ENCODE measurements around the gene ARID1A.
A peak's percentile ranks its signal among the peaks of the same experiment; 100 is the strongest.

ARID1A gene

DNA sequence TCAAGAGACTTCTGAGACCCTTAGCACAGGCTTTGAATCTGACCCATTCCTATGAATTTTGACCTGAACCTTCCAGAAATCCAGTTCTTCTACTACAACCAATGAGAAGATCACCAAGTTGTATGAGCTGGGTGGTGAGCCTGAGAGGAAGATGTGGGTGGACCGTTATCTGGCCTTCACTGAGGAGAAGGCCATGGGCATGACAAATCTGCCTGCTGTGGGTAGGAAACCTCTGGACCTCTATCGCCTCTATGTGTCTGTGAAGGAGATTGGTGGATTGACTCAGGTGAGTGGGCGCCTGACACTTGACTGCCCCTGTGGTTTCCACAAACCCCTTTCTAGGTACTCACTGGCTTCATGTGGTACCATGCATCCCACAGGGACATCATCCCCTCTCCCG, 71.9 kb downstream of the ARID1A start:
- DNase-seq, result no peak

DNA sequence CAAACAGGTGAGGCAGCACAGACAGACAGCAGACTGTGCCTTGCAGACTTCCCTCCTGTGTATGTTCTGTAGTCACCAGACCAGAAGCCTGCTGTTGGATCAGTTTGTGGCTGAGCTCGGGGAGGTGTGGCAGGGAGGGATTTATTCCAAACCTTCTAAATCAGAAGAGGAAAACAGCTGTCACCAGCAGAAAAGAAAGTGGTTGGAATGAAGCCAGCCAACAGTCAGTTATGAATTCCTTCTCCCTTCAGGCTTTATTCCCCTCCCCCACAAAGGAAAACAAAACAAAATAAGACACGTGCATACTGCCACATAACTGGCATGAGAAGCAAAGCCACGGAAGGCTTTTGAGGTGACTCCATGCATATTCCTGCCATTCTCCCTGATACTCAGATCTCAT, 72.9 kb downstream of the ARID1A start:
- no peak for DNase-seq

DNA sequence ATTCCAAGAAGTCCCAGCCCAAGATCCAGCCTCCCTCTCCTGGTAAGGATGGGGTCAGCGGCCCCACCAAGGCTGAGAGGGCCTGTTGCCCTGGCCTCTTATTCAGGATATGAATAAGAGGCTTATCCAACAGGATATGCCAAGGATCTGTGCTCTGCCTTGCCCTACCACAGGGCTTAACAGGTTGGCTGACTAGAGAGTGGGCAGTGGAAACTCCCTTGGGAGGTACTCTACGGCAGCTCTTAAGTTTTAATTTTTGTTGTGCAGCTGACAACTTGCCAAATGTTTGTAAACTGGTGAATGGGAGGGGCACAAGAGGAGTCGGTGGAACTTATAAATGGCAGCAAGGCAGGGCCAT, 75.4 kb downstream of the ARID1A start:
- DNase-seq, result no peak

DNA sequence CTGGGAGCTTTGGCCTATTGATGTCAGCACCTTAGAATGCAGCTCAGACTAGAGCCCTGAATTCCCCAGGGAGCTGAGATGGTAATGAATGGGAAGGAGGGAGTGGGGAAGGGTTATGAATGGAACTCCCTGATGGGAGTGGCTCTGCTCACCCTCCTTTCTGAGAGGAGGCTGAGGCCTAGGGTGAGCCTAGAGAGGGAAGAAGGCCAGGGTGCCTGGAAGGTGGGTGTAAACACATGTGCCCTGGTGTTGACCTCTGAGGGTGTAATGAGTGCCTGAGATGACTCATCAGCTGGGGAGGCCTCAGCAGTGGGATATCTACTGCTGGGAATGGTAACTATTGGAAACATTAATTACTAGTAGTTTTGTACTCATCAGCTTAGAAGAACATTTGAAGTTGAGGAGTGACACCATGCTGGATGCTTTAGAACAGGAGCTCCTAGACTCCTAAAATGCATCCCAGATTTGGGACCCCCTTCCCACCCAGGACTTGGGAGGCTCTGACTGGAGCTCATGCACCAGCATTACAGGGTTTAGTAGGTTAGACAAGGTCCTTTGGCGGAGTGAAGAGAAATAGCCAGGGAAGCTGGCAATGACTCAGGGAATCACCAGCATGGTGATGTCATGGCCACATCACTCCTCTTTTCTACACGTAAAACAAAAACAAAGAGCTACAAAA, 76.0 kb downstream of the ARID1A start:
- peak in 1 of 2 donors; percentile 12 for DNase-seq

DNA sequence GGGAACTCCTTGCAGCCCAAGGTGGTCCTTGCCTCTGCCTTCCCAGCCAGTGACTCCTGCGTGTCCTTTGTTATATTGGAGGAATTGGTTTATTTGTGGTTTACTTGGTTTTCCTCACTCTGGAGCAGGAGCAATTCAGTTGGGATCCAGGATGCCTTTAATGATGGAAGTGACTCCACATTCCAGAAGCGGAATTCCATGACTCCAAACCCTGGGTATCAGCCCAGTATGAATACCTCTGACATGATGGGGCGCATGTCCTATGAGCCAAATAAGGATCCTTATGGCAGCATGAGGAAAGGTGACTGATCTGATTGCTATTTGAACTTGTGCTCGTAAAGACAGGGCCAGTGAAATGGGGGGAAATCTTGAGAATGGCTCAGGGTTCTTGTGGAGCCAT, 76.9 kb downstream of the ARID1A start:
- no peak for DNase-seq

DNA sequence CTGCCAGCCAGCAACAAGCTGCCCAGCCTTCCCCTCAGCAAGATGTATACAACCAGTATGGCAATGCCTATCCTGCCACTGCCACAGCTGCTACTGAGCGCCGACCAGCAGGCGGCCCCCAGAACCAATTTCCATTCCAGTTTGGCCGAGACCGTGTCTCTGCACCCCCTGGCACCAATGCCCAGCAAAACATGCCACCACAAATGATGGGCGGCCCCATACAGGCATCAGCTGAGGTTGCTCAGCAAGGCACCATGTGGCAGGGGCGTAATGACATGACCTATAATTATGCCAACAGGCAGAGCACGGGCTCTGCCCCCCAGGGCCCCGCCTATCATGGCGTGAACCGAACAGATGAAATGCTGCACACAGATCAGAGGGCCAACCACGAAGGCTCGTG, 78.6 kb downstream of the ARID1A start:
- DNase-seq, result no peak

DNA sequence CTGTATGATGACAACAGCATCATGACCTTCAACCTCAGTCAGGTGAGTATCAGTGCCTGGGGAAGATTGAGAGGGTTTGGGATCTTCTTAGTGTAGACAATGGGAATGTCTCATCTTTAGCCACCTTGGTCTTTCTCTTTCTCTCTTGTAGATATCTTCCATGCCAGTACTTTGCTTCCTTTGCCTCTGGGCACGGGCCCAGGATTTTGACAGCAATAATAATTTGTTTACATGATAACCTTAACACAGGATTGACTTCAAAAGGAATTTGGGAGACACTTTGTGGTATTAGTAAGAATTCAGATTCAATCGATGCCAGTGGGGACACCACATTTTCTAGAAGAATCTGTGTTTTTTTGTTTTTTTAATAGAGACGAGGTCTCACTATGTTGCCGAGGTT, 79.9 kb downstream of the ARID1A start:
- no peak for DNase-seq

DNA sequence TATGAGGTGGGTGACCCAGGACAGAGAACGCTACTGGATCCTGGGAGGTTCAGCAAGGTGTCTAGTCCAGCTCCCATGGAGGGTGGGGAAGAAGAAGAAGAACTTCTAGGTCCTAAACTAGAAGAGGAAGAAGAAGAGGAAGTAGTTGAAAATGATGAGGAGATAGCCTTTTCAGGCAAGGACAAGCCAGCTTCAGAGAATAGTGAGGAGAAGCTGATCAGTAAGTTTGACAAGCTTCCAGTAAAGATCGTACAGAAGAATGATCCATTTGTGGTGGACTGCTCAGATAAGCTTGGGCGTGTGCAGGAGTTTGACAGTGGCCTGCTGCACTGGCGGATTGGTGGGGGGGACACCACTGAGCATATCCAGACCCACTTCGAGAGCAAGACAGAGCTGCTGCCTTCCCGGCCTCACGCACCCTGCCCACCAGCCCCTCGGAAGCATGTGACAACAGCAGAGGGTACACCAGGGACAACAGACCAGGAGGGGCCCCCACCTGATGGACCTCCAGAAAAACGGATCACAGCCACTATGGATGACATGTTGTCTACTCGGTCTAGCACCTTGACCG, 83.4 kb downstream of the ARID1A start:
- no peak for DNase-seq

DNA sequence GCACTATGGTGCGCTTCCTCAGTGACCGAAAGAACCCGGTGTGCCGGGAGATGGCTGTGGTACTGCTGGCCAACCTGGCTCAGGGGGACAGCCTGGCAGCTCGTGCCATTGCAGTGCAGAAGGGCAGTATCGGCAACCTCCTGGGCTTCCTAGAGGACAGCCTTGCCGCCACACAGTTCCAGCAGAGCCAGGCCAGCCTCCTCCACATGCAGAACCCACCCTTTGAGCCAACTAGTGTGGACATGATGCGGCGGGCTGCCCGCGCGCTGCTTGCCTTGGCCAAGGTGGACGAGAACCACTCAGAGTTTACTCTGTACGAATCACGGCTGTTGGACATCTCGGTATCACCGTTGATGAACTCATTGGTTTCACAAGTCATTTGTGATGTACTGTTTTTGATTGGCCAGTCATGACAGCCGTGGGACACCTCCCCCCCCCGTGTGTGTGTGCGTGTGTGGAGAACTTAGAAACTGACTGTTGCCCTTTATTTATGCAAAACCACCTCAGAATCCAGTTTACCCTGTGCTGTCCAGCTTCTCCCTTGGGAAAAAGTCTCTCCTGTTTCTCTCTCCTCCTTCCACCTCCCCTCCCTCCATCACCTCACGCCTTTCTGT, 84.6 kb downstream of the ARID1A start:
- no peak for DNase-seq

DNA sequence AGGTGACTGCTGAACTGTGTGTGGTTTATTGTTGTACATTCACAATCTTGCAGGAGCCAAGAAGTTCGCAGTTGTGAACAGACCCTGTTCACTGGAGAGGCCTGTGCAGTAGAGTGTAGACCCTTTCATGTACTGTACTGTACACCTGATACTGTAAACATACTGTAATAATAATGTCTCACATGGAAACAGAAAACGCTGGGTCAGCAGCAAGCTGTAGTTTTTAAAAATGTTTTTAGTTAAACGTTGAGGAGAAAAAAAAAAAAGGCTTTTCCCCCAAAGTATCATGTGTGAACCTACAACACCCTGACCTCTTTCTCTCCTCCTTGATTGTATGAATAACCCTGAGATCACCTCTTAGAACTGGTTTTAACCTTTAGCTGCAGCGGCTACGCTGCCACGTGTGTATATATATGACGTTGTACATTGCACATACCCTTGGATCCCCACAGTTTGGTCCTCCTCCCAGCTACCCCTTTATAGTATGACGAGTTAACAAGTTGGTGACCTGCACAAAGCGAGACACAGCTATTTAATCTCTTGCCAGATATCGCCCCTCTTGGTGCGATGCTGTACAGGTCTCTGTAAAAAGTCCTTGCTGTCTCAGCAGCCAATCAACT, 85.5 kb downstream of the ARID1A start:
- DNase-seq, result no peak

DNA sequence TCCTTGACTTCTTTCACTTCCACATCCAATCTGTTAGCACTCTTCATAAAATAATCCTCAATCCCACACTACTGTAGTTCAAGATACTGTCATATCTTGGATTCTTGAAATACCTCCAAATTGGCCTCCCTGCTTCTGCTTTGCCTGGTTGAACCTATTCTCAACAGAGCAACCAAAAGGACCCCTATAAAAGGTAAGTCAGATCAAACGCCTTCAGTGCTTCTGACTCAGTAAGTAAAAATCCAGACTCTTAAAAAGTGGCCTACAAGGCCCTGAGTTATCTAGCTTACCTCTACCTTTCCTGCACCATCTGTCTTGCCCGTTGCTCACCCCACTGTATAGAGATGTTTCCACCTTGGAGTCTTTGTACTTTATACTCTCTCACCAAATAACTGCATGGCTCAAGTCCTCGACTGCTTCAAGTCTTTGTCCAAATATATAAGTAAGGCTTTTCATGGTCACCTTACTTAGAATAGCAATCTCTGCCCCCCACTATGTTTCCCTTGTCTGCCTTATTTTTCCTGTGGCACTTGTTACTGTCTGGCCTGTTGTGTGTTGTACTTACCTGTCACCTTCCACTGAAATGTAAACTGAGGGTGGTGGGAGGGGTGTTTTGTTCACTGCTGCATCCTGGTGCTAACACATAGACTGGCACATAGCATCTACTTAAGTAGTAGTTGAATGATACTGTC, 86.9 kb downstream of the ARID1A start:
- DNase-seq, result no peak

DNA sequence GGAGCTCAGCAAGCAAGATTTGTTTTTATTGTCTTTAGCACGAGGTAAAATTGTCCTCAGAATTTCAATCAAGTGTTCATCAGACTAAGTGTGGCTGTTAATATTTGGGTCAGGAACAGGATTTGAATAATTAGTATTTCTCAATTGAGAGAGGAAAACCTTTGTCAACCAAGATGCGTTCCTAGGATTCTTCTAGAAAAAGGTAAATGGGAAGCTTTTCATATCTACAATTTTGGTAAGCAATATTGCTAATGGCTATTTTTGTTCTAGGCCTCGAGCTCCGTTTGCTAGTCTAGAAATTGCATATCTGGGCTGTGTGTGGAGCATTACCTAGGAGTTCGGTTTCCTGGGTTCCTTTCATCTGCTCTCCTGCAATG, 87.8 kb downstream of the ARID1A start:
- DNase-seq, result no peak

DNA sequence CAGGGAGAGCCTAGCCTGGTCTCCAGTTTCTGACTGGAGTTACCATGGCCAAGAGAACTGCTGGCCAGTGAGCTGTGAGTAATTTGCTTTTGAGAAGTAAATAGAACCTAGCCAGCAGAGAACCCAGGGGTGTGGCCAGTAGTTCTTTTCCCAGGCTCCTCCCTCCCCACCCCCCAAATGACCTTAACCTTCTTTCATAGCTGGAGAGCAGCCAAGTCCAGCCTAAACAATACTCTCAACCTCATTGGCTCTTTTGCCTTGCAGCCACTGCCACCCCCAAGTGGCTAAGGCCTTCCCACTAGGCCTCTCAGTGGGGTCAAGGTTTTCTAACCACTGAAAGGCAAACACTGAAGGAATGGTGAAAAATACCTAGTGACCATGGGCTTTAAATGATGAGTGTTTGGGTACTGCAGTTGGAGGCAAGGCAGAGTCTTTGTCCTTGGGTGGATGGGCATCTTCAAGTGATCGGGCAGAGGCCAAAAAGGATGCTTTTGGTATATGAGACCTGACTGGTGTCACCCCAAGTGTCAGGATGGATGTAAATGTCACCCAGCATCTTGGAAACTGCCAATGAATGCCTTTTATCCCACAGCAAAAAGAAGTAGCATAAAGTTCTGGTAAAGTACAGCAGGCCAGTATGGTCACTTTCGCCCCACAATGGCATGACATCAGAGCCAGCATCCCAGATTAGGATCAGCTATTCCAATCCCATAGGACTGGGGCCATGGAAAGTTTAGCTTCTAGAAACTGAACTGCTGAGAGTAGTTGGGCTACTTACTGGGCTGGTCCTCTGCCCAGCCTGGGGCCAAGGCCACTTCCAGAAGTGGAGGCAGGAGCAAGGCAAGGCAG, 88.4 kb downstream of the ARID1A start:
- DNase-seq, result no peak

DNA sequence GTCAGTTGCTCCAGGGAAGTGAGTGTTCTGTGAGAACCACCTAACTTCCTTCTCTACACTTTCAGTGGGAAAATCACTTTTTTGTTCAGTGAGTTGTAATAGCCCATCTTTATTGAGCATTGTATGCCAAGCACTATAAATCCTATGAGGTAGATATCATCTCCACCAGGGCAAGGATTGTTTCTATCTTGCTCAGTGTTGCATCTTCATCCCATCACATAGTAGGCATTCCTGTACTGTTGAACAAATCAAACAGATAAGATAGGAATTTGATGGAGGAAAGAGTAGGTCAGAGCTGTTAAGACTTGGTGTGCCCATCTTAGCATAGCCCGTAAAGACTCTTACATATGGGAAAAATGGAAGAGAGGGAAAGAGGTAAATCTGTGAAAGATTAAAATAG, 89.1 kb downstream of the ARID1A start:
- DNase-seq, result no peak

DNA sequence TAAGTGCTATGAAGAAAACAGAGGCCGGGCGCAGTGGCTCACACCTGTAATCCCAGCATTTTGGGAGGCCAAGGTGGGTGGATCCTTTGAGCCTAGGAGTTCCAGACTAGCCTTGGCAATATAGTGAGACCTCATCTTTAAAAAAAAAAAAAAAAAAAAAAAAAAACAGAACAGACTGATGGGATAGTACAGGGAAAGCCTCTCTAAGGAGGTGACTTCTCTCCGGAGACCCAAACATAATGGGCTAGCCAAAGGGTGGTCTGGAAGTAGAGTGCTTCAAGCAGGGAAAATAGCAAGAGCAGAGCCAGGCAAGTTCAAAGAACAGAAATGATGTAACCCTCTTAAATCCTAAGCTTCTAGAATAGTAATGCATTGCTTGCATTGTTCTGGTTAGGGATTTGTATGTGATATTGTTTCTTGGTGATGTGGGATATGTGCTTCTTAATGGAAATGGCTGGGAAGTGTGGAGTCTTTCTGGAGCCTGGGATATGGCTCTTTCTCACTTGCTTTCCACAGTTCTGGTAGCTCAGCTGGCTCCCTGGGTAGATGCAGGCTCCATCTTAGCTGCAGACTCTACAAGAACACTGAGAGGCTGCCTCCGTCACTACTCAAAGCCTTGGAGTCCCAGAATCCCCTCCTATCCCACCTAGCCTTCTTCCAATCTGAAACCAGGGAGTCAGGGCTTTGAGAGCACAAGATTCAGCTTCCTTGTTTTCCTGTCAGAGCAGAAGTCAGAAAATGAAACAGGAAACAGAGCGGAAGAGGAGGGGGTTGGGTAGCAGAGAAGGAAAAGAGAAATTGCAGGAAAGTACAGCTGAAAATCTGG, 90.0 kb downstream of the ARID1A start:
- DNase-seq, result no peak

DNA sequence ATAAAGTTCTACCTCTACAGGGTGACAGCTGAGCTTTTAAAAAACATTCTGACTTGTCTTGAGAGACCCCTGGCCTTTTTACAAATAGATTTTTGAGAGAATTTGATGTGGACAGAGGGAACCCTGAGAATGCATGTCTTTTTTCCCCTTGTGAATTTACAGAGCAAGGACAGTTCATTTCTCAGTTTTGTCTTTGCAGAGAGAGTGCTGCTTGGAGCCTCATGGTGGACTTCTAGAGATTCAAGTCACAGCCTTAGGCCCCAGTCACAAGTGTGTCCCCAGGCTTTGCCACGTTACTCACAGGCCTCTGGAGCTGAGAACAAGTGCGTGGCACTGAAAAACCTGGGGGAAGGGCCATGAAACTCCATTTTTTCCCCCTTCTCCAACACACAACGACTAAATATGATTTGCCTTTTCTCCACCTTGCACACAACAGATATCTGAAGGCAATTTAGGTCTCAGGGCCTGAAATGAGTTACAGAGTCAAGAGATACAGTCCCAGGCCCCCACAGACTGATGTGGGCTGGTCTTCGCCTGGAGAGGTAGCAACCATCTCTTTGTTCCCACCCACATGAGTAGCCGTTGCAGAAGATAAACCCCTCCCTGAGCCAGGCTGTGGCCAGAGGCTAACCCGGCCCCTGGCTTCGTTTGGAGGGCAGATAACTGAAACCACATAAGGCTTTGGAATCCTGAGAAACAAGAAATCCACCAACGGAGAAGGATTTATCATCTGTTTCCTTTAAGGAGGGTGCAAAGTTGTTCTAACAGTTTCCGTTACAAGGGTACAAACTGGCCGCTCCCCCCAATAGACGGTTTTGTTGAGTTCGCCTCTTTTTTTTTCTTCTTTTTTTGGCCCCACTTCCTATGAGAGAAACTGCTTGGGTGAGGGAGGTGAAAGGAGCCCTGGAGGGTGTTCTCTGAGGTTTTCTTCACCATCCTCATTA, 90.9 kb downstream of the ARID1A start:
- DNase-seq, result peak; percentile 11 to 15

DNA sequence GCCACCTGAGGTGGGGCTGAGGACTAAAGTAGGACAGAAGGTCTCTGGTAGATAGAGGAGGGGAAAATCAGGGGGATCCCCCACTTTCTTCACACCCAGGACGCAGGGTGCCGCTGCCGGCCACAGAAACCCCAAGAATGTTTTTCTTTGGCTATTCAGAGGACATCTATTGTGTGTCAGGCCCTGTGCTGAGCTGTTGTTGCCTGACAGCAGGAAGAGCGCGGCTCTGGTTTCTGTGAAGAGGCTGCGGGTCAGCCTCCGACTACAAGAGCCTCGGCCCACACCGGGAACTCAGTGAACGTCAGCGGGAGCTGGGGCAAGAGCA, 91.5 kb downstream of the ARID1A start:
- DNase-seq, result peak in 1 of 2 donors; percentile 60

DNA sequence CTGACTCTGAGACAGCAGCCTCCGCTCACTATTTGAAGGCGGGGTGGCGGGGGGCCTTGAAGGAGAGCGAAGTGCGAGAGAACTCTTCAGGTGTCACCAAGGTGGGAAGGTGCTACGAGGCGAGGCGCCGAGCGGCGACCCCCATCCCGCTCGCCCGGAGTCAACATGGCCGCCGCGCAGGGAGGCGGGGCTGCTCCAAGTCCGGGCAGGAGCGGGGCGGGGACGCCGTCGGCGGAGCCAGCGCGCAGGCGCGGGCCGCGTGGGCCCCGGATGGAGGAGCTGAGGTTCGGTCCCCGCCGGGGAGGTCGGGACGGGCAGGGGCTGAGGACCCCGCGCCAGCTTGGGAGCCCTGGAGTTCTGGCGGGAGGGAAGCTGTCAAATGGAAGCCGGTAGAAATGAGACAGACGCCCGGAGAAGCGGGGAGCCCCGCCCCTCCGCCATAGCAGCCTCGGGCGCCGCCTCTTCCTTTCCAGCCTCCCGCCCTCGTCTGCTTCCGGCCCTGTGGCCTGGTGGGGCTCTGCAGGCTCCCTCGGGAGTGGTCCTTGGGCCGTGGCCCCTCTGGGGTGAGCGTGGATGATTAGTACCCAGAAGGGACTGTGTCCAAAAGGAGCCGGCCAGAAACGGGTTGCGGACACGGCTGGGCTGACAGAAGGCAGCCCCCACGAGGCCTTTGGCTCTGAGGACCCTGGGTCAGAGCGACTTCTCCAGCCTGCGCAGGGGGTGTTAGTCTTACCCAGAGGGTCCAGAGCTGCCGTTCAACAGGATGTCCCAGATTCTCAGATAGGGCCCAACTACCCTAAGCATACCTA, 92.1 kb downstream of the ARID1A start, which contains the start of gene PIGV:
Gene PIGV (plus strand): TSS at position 245 of the 809 bp plus-strand sequence. CDS start 2,866 bp downstream, outside the sequence.
- peak; percentile 86 to 88 for DNase-seq

DNA sequence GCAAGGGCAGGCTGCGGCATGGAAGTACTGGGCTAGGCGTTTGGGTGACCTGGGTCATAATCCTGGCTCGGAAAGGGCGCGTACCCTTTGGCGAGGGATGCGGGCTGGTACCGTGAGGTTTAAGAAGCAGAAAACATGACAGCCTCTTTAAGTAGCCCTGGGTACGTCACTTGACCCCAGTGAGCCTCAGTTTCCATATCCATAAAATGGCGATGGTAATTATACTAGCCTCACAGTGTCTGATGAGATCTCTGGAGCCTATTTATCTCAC, 92.6 kb downstream of the ARID1A start:
- peak in 1 of 2 donors; percentile 24 for DNase-seq
